ENCODE results near the gene FOXP4.

The FOXP4 gene

DNA sequence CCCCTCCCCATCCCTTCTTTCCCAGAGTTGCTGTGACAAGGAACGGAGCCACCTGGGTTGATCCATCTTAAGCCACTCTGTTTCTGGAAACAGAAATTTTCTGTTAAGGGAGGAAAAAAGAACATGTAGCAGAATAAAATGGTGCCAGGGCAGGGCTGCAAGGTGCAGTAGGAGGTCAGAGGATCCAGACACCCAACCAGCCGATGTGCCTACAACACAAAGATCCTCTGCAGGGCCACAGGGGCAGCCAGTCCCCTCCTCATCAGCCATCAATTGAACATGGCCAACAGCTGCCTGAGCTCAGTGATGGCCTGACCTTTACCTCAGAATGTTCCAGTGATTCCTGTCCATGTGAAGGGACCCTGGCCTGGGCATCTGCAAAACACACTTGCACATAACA, 103.9 kb downstream of the FOXP4 start:
- TF ChIP-seq, protein P1, sequence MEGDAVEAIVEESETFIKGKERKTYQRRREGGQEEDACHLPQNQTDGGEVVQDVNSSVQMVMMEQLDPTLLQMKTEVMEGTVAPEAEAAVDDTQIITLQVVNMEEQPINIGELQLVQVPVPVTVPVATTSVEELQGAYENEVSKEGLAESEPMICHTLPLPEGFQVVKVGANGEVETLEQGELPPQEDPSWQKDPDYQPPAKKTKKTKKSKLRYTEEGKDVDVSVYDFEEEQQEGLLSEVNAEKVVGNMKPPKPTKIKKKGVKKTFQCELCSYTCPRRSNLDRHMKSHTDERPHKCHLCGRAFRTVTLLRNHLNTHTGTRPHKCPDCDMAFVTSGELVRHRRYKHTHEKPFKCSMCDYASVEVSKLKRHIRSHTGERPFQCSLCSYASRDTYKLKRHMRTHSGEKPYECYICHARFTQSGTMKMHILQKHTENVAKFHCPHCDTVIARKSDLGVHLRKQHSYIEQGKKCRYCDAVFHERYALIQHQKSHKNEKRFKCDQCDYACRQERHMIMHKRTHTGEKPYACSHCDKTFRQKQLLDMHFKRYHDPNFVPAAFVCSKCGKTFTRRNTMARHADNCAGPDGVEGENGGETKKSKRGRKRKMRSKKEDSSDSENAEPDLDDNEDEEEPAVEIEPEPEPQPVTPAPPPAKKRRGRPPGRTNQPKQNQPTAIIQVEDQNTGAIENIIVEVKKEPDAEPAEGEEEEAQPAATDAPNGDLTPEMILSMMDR (conservative IDR thresholded peaks at IDR 0.05), result no peak
- no peak for TF ChIP-seq ZFX (IDR thresholded peaks at IDR 0.05)

DNA sequence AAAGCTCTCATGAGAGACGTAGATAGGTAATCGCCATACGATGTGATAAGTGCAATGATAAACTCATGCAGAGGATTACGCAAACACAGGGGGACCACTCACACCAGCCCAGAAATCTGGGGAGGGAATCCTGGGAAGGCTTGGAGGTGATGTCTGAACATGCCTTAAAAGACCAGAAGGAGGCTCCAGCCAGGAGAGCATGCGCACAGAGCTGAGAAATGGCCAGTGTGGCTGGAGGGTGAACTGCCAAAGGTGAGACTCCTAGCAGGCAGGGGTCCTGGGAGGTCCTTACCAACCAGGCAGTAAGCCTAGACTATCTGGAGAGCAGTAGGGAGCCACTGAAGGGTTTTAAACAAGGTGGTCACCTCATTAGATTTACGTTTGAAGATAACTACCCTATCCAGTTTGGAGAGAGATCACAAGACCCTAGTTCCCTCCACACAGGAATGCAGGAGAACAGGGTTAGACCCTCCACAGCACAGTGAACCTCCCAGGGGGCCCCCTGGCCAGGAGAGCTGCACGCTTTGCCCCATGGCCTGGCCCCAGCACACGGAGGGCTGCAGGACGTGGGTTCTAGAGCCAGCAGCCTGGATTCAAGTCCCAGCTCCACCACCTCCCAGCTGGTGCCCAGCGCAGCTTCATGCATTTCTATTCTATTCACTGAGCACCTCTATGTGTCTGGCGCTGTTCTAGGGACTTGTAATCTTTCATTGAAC, 105.2 kb downstream of the FOXP4 start:
- no peak for TF ChIP-seq ZFX (IDR thresholded peaks at IDR 0.05)
- TF ChIP-seq, protein P1 (conservative IDR thresholded peaks at IDR 0.05), result no peak
- no peak overlapping the region for H3K27ac ChIP-seq

More for the DNA sequence above, 103.9 kb downstream of the FOXP4 start:
- H3K27ac ChIP-seq, result no peak overlapping the region
